ENCODE data around the gene SHFL.

The SHFL gene

DNA sequence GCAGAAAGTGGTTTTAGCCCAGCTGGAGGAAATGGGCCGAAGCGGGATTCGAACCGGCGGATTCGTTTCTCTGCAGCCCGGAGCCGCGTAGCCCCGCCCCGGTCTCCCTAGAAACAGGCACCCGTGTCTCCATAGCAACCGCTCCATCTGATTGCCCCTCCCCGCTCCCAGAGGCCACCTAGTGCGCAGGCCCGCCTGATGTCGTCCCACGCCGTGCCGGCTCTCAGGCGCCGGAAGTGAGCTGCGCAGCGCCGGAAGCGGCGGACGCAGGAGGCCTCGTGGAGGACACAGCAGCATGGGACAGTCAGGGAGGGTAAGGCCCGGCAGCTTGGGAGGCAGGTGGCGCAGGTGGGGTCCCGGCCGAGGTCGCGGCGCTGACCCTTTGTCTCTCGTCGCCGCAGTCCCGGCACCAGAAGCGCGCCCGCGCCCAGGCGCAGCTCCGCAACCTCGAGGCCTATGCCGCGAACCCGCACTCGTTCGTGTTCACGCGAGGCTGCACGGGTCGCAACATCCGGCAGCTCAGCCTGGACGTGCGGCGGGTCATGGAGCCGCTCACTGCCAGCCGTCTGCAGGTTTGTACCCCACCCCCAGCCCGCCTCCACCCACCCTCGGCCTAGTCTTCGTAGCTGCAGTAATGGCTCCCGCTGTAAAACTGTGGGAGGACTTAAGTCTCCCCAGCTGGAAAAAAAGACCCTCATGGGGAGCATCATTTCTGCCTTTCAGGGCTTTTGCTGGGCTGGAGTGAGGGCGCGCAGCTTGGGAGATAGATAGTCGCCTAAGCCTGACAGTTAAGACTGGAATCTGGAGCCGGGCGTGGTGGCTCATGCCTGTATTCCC is 20.2 kb downstream of the SHFL start, which contains the start of gene PPAN:
PPAN (plus strand) TSS at position 263 of the 837 bp plus-strand sequence; CDS start at position 296, 33 bp downstream.
- TF ChIP-seq, protein P1, sequence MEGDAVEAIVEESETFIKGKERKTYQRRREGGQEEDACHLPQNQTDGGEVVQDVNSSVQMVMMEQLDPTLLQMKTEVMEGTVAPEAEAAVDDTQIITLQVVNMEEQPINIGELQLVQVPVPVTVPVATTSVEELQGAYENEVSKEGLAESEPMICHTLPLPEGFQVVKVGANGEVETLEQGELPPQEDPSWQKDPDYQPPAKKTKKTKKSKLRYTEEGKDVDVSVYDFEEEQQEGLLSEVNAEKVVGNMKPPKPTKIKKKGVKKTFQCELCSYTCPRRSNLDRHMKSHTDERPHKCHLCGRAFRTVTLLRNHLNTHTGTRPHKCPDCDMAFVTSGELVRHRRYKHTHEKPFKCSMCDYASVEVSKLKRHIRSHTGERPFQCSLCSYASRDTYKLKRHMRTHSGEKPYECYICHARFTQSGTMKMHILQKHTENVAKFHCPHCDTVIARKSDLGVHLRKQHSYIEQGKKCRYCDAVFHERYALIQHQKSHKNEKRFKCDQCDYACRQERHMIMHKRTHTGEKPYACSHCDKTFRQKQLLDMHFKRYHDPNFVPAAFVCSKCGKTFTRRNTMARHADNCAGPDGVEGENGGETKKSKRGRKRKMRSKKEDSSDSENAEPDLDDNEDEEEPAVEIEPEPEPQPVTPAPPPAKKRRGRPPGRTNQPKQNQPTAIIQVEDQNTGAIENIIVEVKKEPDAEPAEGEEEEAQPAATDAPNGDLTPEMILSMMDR (IDR thresholded peaks at IDR 0.05; ENCODE audit: borderline replicate concordance, control extremely low read depth, extremely low read depth, insufficient read depth, missing control alignments) = no peak
- DNase-seq (ENCODE audit: low spot score) = peak; percentile 98
- in situ Hi-C loops (cut with MboI; ENCODE audit: low sequenced_read_pairs, unreplicated experiment) = no loop called here

DNA sequence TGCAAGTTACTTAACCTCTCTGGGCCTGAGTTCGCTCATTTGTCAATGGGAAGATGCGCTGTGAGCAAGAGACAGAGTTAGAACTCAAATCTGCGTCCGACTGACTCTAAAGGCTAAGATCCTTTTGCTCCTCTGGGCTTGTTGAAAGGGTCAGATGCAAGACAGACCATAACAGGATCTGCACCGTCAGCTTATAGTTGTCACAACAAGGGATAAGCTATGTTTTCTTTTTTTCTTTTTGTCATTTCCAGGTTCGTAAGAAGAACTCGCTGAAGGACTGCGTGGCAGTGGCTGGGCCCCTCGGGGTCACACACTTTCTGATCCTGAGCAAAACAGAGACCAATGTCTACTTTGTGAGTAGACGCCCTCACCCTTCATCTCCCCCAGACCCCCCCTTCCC is 21.1 kb downstream of the SHFL start:
- TF ChIP-seq, protein P1 (IDR thresholded peaks at IDR 0.05; ENCODE audit: borderline replicate concordance, control extremely low read depth, extremely low read depth, insufficient read depth, missing control alignments) = no peak
- peak; percentile 12 for DNase-seq (ENCODE audit: low spot score)
- in situ Hi-C loops (cut with MboI; ENCODE audit: low sequenced_read_pairs, unreplicated experiment) = no loop called here

DNA sequence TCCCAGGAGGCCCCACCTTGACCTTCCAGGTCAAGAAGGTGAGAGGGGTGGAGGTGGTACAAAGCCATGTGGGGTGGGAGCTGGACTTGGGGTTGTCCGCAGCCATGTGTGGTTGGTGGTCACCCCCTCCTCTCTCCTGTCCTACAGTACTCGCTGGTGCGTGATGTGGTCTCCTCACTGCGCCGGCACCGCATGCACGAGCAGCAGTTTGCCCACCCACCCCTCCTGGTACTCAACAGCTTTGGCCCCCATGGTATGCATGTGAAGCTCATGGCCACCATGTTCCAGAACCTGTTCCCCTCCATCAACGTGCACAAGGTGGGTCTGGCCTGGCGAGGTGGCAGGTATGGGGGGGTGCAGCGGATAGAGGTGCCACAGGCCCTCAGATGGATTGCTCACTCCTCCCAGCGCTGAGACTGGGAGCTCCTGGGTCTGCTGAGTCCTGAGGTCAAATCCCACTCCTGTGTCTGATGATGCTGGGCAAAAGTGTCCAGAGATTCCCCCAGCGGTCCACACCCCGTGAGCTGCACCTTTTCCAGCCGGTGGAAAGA is 21.8 kb downstream of the SHFL start:
- DNase-seq (ENCODE audit: low spot score) = no peak
- in situ Hi-C loops (cut with MboI; ENCODE audit: low sequenced_read_pairs, unreplicated experiment) = no loop called here
- TF ChIP-seq, protein P1 (IDR thresholded peaks at IDR 0.05; ENCODE audit: borderline replicate concordance, control extremely low read depth, extremely low read depth, insufficient read depth, missing control alignments) = no peak

GRCh38 chr19:10109528-10109927 is 23.4 kb downstream of the SHFL start:
- in situ Hi-C loops (cut with MboI; ENCODE audit: low sequenced_read_pairs, unreplicated experiment) = no loop called here
- DNase-seq (ENCODE audit: low spot score) = no peak
- TF ChIP-seq, protein P1 (IDR thresholded peaks at IDR 0.05; ENCODE audit: borderline replicate concordance, control extremely low read depth, extremely low read depth, insufficient read depth, missing control alignments) = no peak

DNA sequence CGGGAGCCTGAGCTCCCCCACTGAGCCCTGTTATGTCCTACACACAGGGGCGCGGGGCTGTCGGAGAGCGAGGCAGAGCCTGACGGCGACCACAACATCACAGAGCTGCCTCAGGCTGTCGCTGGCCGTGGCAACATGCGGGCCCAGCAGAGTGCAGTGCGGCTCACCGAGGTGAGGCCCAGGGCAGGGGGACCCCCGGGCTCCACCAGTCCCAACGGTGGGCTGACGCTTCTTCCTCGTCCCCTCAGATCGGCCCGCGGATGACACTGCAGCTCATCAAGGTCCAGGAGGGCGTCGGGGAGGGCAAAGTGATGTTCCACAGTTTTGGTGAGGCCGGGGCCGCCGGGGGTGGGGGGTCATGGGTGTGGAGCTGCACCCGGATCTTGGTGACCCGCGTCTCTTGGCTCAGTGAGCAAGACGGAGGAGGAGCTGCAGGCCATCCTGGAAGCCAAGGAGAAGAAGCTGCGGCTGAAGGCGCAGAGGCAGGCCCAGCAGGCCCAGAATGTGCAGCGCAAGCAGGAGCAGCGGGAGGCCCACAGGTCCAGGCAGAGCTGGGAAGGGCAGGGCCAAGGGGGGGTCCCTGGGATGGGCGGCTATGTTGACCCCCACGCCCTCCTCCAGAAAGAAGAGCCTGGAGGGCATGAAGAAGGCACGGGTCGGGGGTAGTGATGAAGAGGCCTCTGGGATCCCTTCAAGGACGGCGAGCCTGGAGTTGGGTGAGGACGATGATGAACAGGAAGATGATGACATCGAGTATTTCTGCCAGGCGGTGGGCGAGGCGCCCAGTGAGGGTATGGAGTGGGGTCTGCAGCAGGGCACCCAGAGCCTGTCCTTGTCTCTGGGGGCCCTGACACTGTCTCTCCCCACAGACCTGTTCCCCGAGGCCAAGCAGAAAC is 24.2 kb downstream of the SHFL start:
- TF ChIP-seq, protein P1 (IDR thresholded peaks at IDR 0.05; ENCODE audit: borderline replicate concordance, control extremely low read depth, extremely low read depth, insufficient read depth, missing control alignments) = no peak
- in situ Hi-C loops (cut with MboI; ENCODE audit: low sequenced_read_pairs, unreplicated experiment) = no loop called here
- DNase-seq (ENCODE audit: low spot score) = no peak

DNA sequence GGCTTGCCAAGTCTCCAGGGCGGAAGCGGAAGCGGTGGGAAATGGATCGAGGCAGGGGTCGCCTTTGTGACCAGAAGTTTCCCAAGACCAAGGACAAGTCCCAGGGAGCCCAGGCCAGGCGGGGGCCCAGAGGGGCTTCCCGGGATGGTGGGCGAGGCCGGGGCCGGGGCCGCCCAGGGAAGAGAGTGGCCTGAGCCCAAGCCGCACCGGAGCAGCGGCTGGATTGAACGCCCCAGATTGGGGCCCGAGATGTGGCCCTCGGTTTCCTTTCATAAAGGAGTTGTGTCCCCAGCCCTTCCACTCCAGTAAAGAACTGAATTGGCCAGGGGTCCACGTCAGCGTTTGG is 24.8 kb downstream of the SHFL start:
- TF ChIP-seq, protein P1 (IDR thresholded peaks at IDR 0.05; ENCODE audit: borderline replicate concordance, control extremely low read depth, extremely low read depth, insufficient read depth, missing control alignments) = no peak
- no peak for DNase-seq (ENCODE audit: low spot score)
- in situ Hi-C loops (cut with MboI; ENCODE audit: low sequenced_read_pairs, unreplicated experiment) = no loop called here

Data from GM13976 (cell line).